EH (cell line): ENCODE results near the gene ARHGEF37.

ENCODE experiments used
- DNase-seq: peaks from one replicate; pipeline ENCODE4 v3.0.0-alpha.2; 2015; ENCODE audit warnings: low read depth

The ARHGEF37 gene

DNA sequence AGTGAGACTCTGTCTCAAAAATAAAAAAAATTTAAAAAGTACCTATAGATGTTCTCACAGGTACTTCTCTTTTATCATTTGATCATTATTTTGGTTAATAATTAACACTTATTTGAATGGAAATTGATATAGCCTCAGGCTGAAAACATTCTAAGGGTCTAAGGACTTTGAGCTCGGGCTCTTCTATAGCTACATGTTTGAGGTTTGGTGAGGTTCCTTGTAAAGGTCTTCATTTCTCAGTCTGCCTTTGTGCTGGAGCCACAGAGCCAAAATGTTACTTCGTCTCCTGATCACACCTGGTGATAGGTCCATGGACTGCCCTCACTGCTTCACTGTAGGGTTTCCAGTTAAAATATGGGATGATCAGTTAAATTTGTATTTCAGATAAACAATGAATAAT is 22.6 kb downstream of the ARHGEF37 start:
- DNase-seq = no peak

DNA sequence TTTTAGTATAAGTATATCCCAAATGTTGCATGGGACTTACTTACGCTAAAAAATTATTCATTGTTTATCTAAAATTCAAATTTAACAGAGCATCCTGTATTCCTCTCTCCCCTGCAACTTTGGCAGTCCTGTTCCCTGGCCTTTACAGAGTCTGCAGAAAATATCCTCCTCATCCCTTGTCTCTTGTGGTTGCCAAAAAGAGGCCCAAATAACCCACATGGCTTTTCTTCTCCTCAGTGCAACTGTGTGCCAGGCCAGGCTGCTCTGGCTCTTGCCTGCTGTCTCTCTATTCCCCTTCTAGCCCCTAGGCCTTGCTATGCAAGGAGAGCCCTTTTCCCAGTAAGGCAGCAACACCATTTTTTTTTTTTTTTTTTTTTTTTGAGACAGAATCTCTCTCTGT is 23.0 kb downstream of the ARHGEF37 start:
- DNase-seq = no peak

GRCh38 chr5:149605354-149605997 is 24.2 kb downstream of the ARHGEF37 start:
- DNase-seq = peak; percentile 45

DNA sequence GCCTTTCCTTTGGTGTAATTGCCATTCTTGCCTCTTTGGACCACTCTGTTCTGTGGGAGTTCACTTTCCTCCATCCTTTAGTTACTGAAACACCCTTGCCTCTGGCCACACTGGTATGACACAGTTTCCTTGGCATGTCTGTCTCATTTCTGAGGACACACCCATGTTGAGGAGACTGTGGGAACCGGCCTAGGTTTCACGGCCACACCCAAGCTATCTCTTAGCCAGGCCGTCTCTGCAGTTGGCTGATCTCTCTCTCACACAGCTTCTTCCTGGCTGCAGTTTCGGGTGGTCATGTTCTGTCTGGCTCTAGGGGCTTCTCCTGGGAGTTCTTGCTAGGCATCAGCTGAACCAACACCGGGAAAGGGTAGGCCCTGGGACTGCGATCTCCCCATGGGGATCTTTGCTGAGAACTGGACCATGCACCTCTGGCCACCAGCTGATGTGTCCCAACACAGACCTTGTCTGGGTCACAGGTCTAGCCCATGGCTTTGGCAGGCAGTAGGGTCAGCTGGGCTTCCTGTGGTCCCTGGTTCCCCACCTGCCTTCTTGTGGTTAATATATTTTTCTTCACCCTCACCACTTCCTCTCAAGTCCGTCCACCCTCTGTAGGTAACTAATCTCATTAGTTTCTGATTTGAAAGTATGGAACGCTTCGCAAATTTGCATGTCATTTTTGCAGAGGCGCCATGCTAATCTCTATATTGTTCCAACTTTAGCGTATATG is 24.9 kb downstream of the ARHGEF37 start:
- peak; percentile 95 for DNase-seq

- no peak for DNase-seq
Measured at GRCh38 chr5:149608936-149609545, 27.7 kb downstream of the ARHGEF37 start.

GRCh38 chr5:149609640-149610219 is 28.4 kb downstream of the ARHGEF37 start:
- DNase-seq = no peak

DNA sequence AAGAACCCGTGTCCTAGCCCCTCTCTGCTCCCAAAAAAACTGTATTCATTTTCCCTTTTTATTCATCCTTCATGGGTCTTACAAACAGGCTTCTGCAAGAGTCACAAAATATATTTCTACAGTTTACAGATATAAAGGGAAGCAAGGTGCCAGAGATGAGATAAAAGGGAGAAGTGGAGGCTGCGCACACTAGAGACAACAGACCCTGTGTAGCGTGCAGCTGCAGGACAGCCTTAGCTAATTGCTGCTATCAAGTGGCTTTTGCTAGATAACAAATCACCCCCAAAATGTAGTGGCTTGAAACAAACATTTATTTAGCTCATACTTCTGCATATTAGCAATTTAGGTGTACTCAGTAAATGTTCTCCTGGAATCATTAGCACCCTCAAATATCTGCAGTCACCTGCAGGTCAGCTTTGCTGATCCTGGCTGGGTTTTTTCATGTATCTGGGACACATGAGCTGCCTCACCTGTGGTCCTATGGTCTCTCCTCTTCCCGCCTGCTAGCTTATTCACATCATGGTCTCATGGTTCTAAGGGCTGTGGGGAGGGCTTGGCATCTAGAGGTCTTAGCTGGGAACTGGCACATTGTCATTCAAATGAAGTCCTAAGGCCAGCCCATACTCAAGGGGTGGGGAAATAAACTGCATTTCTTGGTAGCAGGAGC is 29.4 kb downstream of the ARHGEF37 start:
- DNase-seq = no peak

DNA sequence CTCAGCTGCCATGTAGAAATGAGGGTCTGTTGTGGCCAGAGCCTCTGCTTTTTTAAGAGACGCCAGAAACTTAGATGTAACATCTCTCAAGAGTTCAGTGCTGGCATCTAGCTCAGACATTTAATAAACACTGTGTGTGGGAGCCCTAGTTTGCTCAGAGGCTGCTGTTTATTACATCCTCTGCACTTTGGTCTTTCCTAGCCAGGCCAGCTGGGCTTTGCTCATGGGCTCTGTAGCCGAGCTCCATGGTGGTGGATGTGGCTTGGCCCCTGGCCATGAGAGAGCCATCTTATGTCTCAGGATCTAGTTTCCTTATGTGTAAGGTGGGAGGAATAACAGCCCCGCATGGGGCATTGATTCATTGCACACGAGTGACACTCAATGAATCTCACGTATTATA is 30.0 kb downstream of the ARHGEF37 start:
- DNase-seq = peak; percentile 81

GRCh38 chr5:149614034-149614907 is 33.0 kb downstream of the ARHGEF37 start:
- no peak for DNase-seq

DNA sequence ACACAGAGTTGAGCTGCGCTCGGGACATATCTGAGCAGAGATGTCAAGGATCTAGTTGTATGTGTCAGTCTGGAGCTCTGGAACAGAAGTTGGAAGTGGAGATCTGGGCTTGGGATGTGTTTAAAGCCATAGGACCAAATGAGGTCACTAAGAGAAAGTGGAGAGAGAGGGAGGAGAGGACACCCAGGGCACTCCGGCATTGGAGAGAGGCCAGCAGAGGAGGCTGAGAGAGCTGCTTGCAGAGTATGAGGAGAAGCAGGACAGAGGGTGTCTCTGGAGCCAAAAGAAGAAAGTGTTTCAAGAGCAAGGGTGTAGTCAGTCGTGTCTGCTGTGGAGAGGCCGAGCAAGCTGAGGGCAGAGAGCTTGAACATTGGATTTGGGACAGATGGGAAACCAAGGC is 34.7 kb downstream of the ARHGEF37 start:
- no peak for DNase-seq

DNA sequence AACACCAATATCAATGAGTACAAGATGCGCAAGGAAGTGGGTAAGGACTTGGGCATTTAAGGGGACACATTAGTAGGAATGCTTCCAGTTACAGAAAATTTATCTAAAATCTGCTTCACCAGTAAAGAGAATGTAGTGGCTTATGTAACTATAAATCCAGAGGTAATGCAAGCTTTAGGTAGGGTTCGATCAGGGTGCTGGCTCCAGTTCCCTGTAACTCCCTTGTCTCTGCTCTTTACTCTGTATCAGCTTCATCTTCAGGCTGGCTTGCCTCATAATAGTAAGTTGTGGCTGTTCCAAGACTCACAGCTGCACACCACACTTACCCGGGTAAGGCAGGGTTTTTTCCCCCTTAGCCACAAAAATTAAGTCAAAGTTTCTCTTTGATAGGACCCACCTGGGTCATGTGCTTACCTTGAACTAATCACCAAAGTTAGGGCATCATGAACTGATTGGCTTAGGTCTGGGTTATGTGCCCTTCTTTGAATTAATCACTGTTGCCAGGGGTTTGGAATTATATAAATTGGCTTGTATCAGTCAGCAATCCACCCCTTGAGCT is 35.5 kb downstream of the ARHGEF37 start:
- DNase-seq = no peak

DNA sequence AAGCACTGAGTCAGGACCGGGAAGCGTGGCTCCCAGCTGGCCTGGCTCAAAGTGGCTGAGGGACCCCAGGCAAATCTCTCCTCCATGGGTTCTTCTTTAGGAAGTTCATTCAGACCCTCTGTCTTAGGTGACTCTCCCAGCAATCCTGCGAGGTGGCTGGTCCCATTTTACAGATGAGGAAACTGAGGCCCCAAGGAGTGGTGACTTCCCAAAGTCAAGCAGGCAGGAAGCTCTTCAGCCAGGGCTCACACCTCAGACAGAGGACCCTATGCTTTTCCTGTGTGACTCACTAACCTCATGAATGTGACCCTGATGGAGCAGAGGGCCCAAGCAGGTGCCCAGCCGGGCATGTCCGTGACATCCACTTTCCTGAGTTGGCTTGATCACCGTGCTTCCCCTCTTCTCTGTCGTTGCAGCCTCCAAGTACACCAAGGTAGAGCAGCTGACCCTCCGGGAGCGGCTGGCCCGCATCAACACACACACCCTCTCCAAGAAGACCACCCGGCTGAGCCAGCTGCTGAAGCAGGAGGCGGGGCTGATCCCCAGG is 36.5 kb downstream of the ARHGEF37 start:
- DNase-seq = no peak

GRCh38 chr5:149618581-149619248 is 37.4 kb downstream of the ARHGEF37 start:
- peak; percentile 86 for DNase-seq

- DNase-seq = no peak
Measured at GRCh38 chr5:149621415-149622098, 40.3 kb downstream of the ARHGEF37 start.

- no peak for DNase-seq
Measured at GRCh38 chr5:149622466-149622865, 41.2 kb downstream of the ARHGEF37 start.

- DNase-seq = no peak
Measured at GRCh38 chr5:149623473-149623872, 42.2 kb downstream of the ARHGEF37 start.

- no peak for DNase-seq
Measured at GRCh38 chr5:149627070-149627469, 45.8 kb downstream of the ARHGEF37 start.

- no peak for DNase-seq
Measured at GRCh38 chr5:149628221-149628620, 46.9 kb downstream of the ARHGEF37 start.

DNA sequence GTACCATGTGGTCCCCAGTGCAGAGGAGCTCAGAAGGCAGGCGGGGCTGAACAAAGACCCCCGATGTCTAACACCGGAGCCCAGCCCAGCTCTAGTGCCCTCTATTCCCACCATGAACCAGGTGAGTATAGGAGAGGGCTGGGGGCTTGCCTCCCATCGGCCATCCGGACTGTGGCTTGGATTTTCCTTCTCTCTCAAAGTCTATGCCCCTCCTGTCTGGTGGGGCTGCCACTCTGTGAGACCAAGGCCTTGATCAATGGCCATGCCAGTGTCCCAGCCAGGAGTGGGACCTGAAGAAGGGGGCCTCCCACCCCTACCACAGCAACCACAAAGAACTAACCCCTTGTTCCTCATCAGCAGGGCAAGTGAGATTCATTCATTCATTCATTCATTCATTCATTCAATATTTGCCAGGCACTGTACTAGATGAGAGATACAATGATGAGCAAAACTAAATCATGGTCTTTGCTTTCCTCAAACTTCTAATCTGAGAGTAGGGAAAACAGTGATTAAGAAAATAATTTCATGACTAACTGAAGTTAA is 47.6 kb downstream of the ARHGEF37 start:
- no peak for DNase-seq
